ENCODE results near the gene RCAN2. TPM values are rescaled to one million over a fixed set of nuclear protein-coding genes. Genes with fewer than 3 reads are reported as not detected.

Gene RCAN2
- polyA plus RNA-seq, 4 donors = 0.67 to 8.7 (median 4.0) TPM

DNA sequence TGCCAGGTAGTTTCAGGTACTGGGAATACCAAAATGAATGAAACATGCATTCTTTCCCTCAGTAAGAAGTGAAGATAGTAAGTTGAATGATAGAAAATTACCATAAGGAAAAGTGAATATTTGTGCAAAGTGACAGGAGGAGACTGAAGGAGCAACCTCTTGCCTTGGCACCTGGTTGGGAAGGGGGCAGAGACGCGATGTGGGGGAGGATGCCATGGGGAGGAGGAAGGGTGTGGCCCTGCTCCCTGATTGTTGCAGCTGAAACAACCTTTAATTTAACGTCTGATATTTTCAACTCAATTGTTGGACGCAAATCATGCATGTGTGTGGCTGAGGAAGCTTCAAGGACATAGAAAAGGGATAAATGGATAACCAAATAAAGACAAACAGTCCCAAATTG lies 248.3 kb downstream of the RCAN2 start:
- Histone ChIP-seq H3K4me3 (ENCODE audit: low read depth in 1 of 3, low read length in 3 of 3) (no peak overlapping the region), H3K36me3 (ENCODE audit: control insufficient read depth in 3 of 3, insufficient read depth in 2 of 3, low read depth in 1 of 3, low read length in 3 of 3) (no peaks in the 10 kb centered on the region), H3K4me1 (ENCODE audit: control insufficient read depth in 3 of 3, insufficient read depth in 2 of 3, low read depth in 1 of 3, low read length in 2 of 3) (no peaks in the 10 kb centered on the region), H3K27me3 (ENCODE audit: control insufficient read depth in 3 of 3, insufficient read depth in 3 of 3, low read length in 3 of 3) (no peaks in the 10 kb centered on the region), H3K9me3 (ENCODE audit: control insufficient read depth in 2 of 2, insufficient read depth in 1 of 2, low read depth in 1 of 2, low read length in 1 of 2) (no peaks in the 10 kb centered on the region), H3K27ac (ENCODE audit: low read depth in 1 of 3, low read length in 2 of 3) (no peak overlapping the region)
- DNase-seq (no peak), FAIRE-seq (no peak)
- WGBS, 3 donors = 64 to 85% (median 84%) methylated on average over 4 of the region's 4 CpGs

DNA sequence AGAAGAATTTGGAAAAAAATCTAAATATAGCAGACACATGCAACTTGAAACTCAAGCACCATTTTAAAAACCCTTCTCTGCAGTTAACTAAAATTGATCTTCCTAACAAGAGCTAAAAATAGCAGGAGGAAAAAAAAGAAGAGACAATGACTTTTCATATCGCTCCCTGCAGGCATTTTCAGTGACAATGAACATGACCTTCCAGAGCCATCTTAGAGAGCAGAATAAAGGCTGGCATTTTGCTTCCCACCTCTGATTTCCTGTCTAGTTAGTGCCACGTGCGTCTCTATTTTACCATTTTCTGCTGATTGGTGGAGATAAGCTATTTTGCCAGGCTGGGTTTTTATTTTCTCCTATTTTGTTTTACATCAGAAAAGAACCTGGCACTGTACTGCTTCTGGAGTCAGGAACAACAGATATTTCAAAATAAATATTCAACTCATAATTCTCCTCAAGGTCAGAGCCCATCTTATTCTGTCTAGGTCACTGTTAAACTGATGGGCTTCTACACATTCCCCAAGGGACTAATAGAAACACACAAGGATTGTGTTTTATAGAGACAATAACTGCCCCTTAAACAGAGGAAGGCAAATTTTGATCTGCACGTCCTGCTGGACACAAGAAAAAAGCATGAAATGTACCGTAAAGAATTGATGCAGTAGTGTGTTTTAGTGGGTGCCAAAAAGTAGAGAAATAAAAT lies 250.2 kb downstream of the RCAN2 start:
- H3K27me3 ChIP-seq (ENCODE audit: control insufficient read depth in 3 of 3, insufficient read depth in 3 of 3, low read length in 3 of 3) = no peaks in the 10 kb centered on the region
- no peak overlapping the region for H3K4me3 ChIP-seq (ENCODE audit: low read depth in 1 of 3, low read length in 3 of 3)
- FAIRE-seq = no peak
- H3K36me3 ChIP-seq (ENCODE audit: control insufficient read depth in 3 of 3, insufficient read depth in 2 of 3, low read depth in 1 of 3, low read length in 3 of 3) = no peaks in the 10 kb centered on the region
- DNase-seq = no peak
- H3K27ac ChIP-seq (ENCODE audit: low read depth in 1 of 3, low read length in 2 of 3) = no peak overlapping the region
- H3K4me1 ChIP-seq (ENCODE audit: control insufficient read depth in 3 of 3, insufficient read depth in 2 of 3, low read depth in 1 of 3, low read length in 2 of 3) = no peaks in the 10 kb centered on the region
- H3K9me3 ChIP-seq (ENCODE audit: control insufficient read depth in 2 of 2, insufficient read depth in 1 of 2, low read depth in 1 of 2, low read length in 1 of 2) = no peaks in the 10 kb centered on the region
- 73 to 87% (median 82%) methylated on average over 5 of the region's 5 CpGs for WGBS, 3 donors

DNA sequence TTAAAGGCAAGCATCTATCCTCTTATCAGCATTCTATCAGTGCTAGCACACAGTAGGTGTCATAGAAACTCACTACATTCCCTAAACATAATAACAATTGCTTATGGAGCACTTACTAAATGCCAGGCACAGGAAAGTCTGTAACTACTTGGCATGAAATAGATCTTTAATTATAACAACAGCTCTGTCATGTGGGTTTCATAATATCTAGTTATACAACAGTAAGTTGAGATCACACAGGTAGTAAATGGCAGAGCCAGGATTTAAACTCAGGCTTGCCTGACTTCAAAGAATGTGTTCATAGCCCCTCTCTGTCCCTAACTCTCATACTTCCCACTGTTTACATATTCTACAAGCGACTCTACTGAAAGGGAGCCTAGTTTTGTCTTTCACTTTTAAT lies 254.5 kb downstream of the RCAN2 start:
- H3K9me3 ChIP-seq (ENCODE audit: control insufficient read depth in 2 of 2, insufficient read depth in 1 of 2, low read depth in 1 of 2, low read length in 1 of 2) = no peaks in the 10 kb centered on the region
- DNase-seq (no peak), FAIRE-seq (no peak)
- no peaks in the 10 kb centered on the region for H3K36me3 ChIP-seq (ENCODE audit: control insufficient read depth in 3 of 3, insufficient read depth in 2 of 3, low read depth in 1 of 3, low read length in 3 of 3)
- 67 to 83% (median 67%) methylated on average over 1 of the region's 1 CpG for WGBS, 3 donors
- no peaks in the 10 kb centered on the region for H3K27me3 ChIP-seq (ENCODE audit: control insufficient read depth in 3 of 3, insufficient read depth in 3 of 3, low read length in 3 of 3)
- no peaks in the 10 kb centered on the region for H3K4me1 ChIP-seq (ENCODE audit: control insufficient read depth in 3 of 3, insufficient read depth in 2 of 3, low read depth in 1 of 3, low read length in 2 of 3)
- H3K4me3 ChIP-seq (ENCODE audit: low read depth in 1 of 3, low read length in 3 of 3) = no peak overlapping the region
- H3K27ac ChIP-seq (ENCODE audit: low read depth in 1 of 3, low read length in 2 of 3) = no peak overlapping the region

DNA sequence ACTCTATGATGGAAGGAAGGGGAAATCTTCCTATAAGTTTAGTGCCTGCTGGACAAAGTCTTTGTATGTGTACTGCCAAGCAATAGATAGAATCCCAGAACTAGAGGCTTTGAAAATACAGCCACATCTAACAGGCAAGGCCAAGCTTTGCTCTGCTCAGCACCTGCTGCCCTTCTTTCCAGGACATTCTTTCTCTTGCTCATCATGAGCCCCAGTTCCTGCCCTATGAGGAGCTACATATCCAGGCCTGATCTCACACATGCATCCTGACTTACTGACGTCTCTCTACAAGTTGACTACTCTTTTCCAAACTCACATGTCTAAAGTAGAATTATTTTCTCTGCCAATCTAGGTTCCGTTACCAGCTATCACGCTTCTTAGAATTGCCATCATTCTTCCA lies 256.0 kb downstream of the RCAN2 start:
- H3K27me3 ChIP-seq (ENCODE audit: control insufficient read depth in 3 of 3, insufficient read depth in 3 of 3, low read length in 3 of 3) = no peaks in the 10 kb centered on the region
- H3K4me3 ChIP-seq (ENCODE audit: low read depth in 1 of 3, low read length in 3 of 3) = no peak overlapping the region
- no peaks in the 10 kb centered on the region for H3K4me1 ChIP-seq (ENCODE audit: control insufficient read depth in 3 of 3, insufficient read depth in 2 of 3, low read depth in 1 of 3, low read length in 2 of 3)
- FAIRE-seq = no peak
- peaks cover 0 to 5% of the 10 kb centered on the region in 2 donors for H3K9me3 ChIP-seq (ENCODE audit: control insufficient read depth in 2 of 2, insufficient read depth in 1 of 2, low read depth in 1 of 2, low read length in 1 of 2)
- WGBS, 3 donors = 88 to 90% (median 89%) methylated on average over 3 of the region's 3 CpGs
- H3K27ac ChIP-seq (ENCODE audit: low read depth in 1 of 3, low read length in 2 of 3) = no peak overlapping the region
- H3K36me3 ChIP-seq (ENCODE audit: control insufficient read depth in 3 of 3, insufficient read depth in 2 of 3, low read depth in 1 of 3, low read length in 3 of 3) = no peaks in the 10 kb centered on the region
- DNase-seq = no peak

DNA sequence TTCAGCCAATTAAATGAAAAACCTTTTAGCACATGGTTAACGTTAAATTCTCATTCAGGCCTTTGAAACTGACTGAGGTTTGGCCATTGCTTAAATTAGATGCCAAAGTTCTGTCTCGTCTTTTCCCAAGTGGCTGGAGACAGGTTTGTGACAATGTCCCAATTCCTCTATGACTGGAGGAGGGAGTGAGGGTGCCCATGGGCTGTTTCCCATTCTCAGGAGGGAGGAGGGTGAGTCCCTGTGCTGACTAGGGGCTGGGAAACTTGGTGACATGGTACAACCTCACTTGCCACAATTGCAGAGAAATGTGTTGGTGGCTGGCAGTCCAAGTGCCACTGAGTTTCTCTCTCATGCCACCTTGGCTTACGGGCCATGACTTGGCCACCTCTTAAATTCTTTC lies 256.5 kb downstream of the RCAN2 start:
- Histone ChIP-seq H3K36me3 (ENCODE audit: control insufficient read depth in 3 of 3, insufficient read depth in 2 of 3, low read depth in 1 of 3, low read length in 3 of 3) (no peaks in the 10 kb centered on the region), H3K4me1 (ENCODE audit: control insufficient read depth in 3 of 3, insufficient read depth in 2 of 3, low read depth in 1 of 3, low read length in 2 of 3) (no peaks in the 10 kb centered on the region), H3K27ac (ENCODE audit: low read depth in 1 of 3, low read length in 2 of 3) (no peak overlapping the region), H3K27me3 (ENCODE audit: control insufficient read depth in 3 of 3, insufficient read depth in 3 of 3, low read length in 3 of 3) (no peaks in the 10 kb centered on the region), H3K9me3 (ENCODE audit: control insufficient read depth in 2 of 2, insufficient read depth in 1 of 2, low read depth in 1 of 2, low read length in 1 of 2) (peaks cover 0 to 8% of the 10 kb centered on the region in 2 donors), H3K4me3 (ENCODE audit: low read depth in 1 of 3, low read length in 3 of 3) (no peak overlapping the region)
- FAIRE-seq (no peak), DNase-seq (no peak)
- WGBS, 3 donors = 85 to 89% (median 88%) methylated on average over 3 of the region's 3 CpGs

DNA sequence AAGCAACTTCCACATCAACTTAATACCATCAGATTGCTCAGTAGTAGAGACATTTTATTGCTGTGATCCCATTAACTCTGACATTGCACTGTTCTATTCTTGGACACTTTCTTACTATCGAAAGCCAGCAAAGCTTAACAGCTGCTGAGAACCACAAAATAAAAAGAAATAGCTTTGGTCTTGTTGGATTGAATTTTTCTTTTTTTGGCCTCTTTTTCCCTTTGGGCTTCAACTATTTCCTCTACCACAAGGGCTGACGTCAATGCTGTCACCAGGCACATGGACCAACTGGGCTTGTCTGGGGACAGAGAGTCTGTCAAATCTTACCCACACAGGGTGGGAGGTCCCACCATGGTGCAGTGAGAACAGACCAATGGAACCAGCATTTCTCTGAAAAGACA lies 257.1 kb downstream of the RCAN2 start:
- Histone ChIP-seq H3K27me3 (ENCODE audit: control insufficient read depth in 3 of 3, insufficient read depth in 3 of 3, low read length in 3 of 3) (no peaks in the 10 kb centered on the region), H3K4me1 (ENCODE audit: control insufficient read depth in 3 of 3, insufficient read depth in 2 of 3, low read depth in 1 of 3, low read length in 2 of 3) (no peaks in the 10 kb centered on the region), H3K27ac (ENCODE audit: low read depth in 1 of 3, low read length in 2 of 3) (no peak overlapping the region), H3K4me3 (ENCODE audit: low read depth in 1 of 3, low read length in 3 of 3) (no peak overlapping the region), H3K9me3 (ENCODE audit: control insufficient read depth in 2 of 2, insufficient read depth in 1 of 2, low read depth in 1 of 2, low read length in 1 of 2) (peaks cover 0 to 8% of the 10 kb centered on the region in 2 donors), H3K36me3 (ENCODE audit: control insufficient read depth in 3 of 3, insufficient read depth in 2 of 3, low read depth in 1 of 3, low read length in 3 of 3) (no peaks in the 10 kb centered on the region)
- FAIRE-seq (no peak), DNase-seq (no peak)
- 75 to 90% (median 82%) methylated on average over 2 of the region's 2 CpGs for WGBS, 3 donors

DNA sequence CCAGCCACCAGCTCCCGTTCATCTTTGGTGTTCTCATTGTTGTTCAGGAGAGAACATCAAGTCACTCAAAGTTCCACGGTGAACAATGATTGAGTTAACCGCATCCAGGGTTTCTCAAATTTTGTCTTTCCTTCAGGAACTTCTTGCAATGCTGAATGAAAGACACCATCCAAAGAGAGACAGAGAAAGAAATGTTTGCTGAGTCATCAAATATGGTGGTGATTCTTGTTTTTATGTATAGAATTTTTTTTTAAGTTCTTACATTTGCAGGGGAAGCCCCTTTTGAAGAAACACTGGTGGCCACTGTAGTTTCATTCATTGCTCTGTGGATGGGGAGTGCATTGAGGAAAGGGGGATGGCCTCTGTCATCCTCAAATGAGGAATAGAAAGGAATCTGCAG lies 258.1 kb downstream of the RCAN2 start:
- no peak for FAIRE-seq
- Histone ChIP-seq H3K4me3 (ENCODE audit: low read depth in 1 of 3, low read length in 3 of 3) (no peak overlapping the region), H3K4me1 (ENCODE audit: control insufficient read depth in 3 of 3, insufficient read depth in 2 of 3, low read depth in 1 of 3, low read length in 2 of 3) (no peaks in the 10 kb centered on the region), H3K36me3 (ENCODE audit: control insufficient read depth in 3 of 3, insufficient read depth in 2 of 3, low read depth in 1 of 3, low read length in 3 of 3) (no peaks in the 10 kb centered on the region), H3K27ac (ENCODE audit: low read depth in 1 of 3, low read length in 2 of 3) (no peak overlapping the region), H3K9me3 (ENCODE audit: control insufficient read depth in 2 of 2, insufficient read depth in 1 of 2, low read depth in 1 of 2, low read length in 1 of 2) (peaks cover 0 to 8% of the 10 kb centered on the region in 2 donors), H3K27me3 (ENCODE audit: control insufficient read depth in 3 of 3, insufficient read depth in 3 of 3, low read length in 3 of 3) (no peaks in the 10 kb centered on the region)
- DNase-seq = no peak
- 95 to 96% (median 95%) methylated on average over 3 of the region's 3 CpGs for WGBS, 3 donors

DNA sequence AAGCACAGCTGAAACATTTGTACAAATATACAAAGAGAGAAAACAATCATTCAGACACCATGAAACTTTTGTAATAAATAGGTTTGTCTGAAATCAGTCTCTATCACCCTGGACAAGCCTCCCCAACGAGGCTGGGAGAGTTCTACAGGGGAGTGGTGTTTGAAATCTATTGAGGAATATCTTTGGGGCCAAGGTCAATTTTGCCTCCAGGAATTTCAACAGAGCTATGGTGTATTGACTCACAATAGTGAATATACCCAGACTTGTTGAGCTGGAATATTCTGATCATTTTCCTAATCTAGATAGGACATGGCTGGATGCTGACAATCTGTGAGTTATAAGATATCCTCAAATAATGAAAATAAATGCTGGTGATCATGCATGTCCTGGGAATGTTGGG lies 269.0 kb downstream of the RCAN2 start:
- DNase-seq (no peak), FAIRE-seq (no peak)
- H3K4me3 ChIP-seq (ENCODE audit: low read depth in 1 of 3, low read length in 3 of 3) = no peak overlapping the region
- H3K9me3 ChIP-seq (ENCODE audit: control insufficient read depth in 2 of 2, insufficient read depth in 1 of 2, low read depth in 1 of 2, low read length in 1 of 2) = no peaks in the 10 kb centered on the region
- no peaks in the 10 kb centered on the region for H3K27me3 ChIP-seq (ENCODE audit: control insufficient read depth in 3 of 3, insufficient read depth in 3 of 3, low read length in 3 of 3)
- peaks cover 0 to 7% (median 2%) of the 10 kb centered on the region in 3 donors for H3K4me1 ChIP-seq (ENCODE audit: control insufficient read depth in 3 of 3, insufficient read depth in 2 of 3, low read depth in 1 of 3, low read length in 2 of 3)
- H3K36me3 ChIP-seq (ENCODE audit: control insufficient read depth in 3 of 3, insufficient read depth in 2 of 3, low read depth in 1 of 3, low read length in 3 of 3) = no peaks in the 10 kb centered on the region
- H3K27ac ChIP-seq (ENCODE audit: low read depth in 1 of 3, low read length in 2 of 3) = no peak overlapping the region
- WGBS, 3 donors = 4 to 46% (median 12%) methylated on average over 1 of the region's 1 CpG

DNA sequence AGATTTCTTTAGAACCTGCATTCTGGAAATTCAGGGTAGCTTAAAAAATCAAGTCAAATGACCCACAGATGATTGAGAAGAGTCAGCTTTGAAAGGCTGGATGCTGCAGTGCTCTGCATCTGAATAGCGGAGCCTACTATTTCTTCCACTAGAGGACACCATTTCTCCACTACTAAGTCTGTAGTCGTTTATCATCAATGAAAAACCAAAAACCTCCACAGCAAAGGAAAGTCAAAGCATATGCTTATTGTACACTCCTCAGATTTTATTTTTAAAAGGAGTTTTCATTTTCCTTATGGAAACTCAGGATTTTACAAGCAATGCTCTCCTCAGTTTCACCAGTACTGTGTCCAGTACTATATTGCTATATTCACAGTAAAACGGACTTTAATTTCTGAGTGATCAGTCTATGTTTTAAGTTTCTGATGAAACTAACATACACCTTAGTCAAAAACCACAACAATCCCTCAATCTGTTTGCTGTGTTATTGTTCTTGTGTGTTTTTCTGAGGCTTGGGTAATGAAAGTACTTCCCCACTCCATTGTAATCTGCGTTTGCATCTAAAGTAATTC lies 269.9 kb downstream of the RCAN2 start:
- H3K27ac ChIP-seq (ENCODE audit: low read depth in 1 of 3, low read length in 2 of 3) = no peak overlapping the region
- no peaks in the 10 kb centered on the region for H3K9me3 ChIP-seq (ENCODE audit: control insufficient read depth in 2 of 2, insufficient read depth in 1 of 2, low read depth in 1 of 2, low read length in 1 of 2)
- 42 to 47% (median 45%) methylated on average over 4 of the region's 4 CpGs for WGBS, 3 donors
- no peaks in the 10 kb centered on the region for H3K27me3 ChIP-seq (ENCODE audit: control insufficient read depth in 3 of 3, insufficient read depth in 3 of 3, low read length in 3 of 3)
- peaks cover 0 to 7% (median 2%) of the 10 kb centered on the region in 3 donors for H3K4me1 ChIP-seq (ENCODE audit: control insufficient read depth in 3 of 3, insufficient read depth in 2 of 3, low read depth in 1 of 3, low read length in 2 of 3)
- no peaks in the 10 kb centered on the region for H3K36me3 ChIP-seq (ENCODE audit: control insufficient read depth in 3 of 3, insufficient read depth in 2 of 3, low read depth in 1 of 3, low read length in 3 of 3)
- H3K4me3 ChIP-seq (ENCODE audit: low read depth in 1 of 3, low read length in 3 of 3) = no peak overlapping the region
- peak; percentile 58 to 68 for DNase-seq
- FAIRE-seq = no peak

All from small intestine (tissue), 7 donors.